HepG2 (cell line): ENCODE data around the gene KL. TPM values are rescaled to one million over a fixed set of nuclear protein-coding genes. Genes with fewer than 3 reads are reported as not detected.

Experiments used
- ATAC-seq: fragments of 200-7000 bp; cut with Tn5 transposase; 3 replicates; pipeline ENCODE4 v1.9.1; 2020; ENCODE audit warnings: mild to moderate bottlenecking, moderate library complexity
- BruUV-seq: library from RNA; stranded (reverse); fragments of 400-500 nt; replicated peaks from 2 replicates; lab custom pipeline; 2021; lab: Mats Ljungman, UMichigan
- CTCF ChIA-PET: fragments of 300-600 bp; formaldehyde crosslinking; extraction: SDS; loops from one replicate; lab custom pipeline; 2021; ENCODE audit warnings: low total read pairs, inconsistent platforms, low intra/inter-chr PET ratio; lab: Yijun Ruan, JAX
- POLR2A ChIA-PET: fragments of 350-600 bp; sonication (Branson Sonifier 250); formaldehyde crosslinking; loops from one replicate; lab custom pipeline; 2020; ENCODE audit warnings: antibody characterized with exemption, inconsistent platforms; lab: Yijun Ruan, JAX
- DNase-seq: peaks from one replicate; pipeline ENCODE4 v3.0.0-alpha.2; 2015; ENCODE audit warnings: low spot score
- FAIRE-seq: peaks from 3 replicates; lab custom pipeline; 2011; peaks lifted over from hg19 to GRCh38; lab: Jason Lieb, UNC
- H2AFZ ChIP-seq: one replicate; pipeline ENCODE4 v1.6.1; 2011; ENCODE audit warnings: low read length, inconsistent platforms
- H3K27ac ChIP-seq: fragments of 300-600 bp; 3 replicates; pipeline ENCODE4 v1.8.0; 2011; ENCODE audit warnings: mixed run types, mild to moderate bottlenecking, mixed read lengths, low read length, inconsistent platforms; ENCODE audit not compliant: insufficient read depth; ENCODE audit errors: extremely low read length
- H3K27me3 ChIP-seq, 2 experiments: fragments of 200-600 bp in 1 of 2; 2 replicates in 1 of 2; 3 replicates in 1 of 2; pipeline versions ENCODE4 v1.6.0 to v1.8.0; 2011; ENCODE audit warnings: low read length in 2 of 2, mild to moderate bottlenecking in 2 of 2, moderate library complexity in 2 of 2, inconsistent platforms in 1 of 2; ENCODE audit not compliant: insufficient read depth in 2 of 2, control insufficient read depth in 1 of 2
- H3K36me3 ChIP-seq, 2 experiments: fragments of 200-600 bp in 1 of 2; replicated peaks in 1 of 2; 2 replicates in 1 of 2; 3 replicates in 1 of 2; pipeline versions ENCODE4 v1.5.1 to v1.8.0; 2011; ENCODE audit warnings: low read length in 2 of 2, inconsistent platforms in 1 of 2; ENCODE audit not compliant: insufficient read depth in 2 of 2, control insufficient read depth in 1 of 2
- H3K4me1 ChIP-seq: 2 replicates; pipeline ENCODE4 v1.5.1; 2012; ENCODE audit warnings: low read length, inconsistent platforms; ENCODE audit not compliant: insufficient read depth
- H3K4me2 ChIP-seq: 2 replicates; pipeline ENCODE4 v1.6.0; 2011; ENCODE audit warnings: low read depth, low read length, inconsistent platforms
- H3K4me3 ChIP-seq, 3 experiments: fragments of 200-600 bp in 1 of 3; sonication (generic), shearing (Covaris generic) in 1 of 3; replicated peaks in 1 of 3; 2 replicates each; pipeline ENCODE4 v1.5.1; 2011 to 2016; ENCODE audit warnings: low read length in 3 of 3, inconsistent platforms in 2 of 3, low read depth in 2 of 3, mild to moderate bottlenecking in 2 of 3, control low read depth in 1 of 3, mixed read lengths in 1 of 3; ENCODE audit not compliant: insufficient read depth in 1 of 3
- H3K79me2 ChIP-seq: one replicate; pipeline ENCODE4 v1.6.1; 2011; ENCODE audit warnings: low read length, inconsistent platforms; ENCODE audit not compliant: insufficient read depth
- H3K9ac ChIP-seq: 2 replicates; pipeline ENCODE4 v1.6.0; 2011; ENCODE audit warnings: mild to moderate bottlenecking, low read depth, low read length, inconsistent platforms; ENCODE audit not compliant: insufficient read depth
- H3K9me3 ChIP-seq: 2 replicates; pipeline ENCODE4 v1.5.1; 2012; ENCODE audit warnings: mild to moderate bottlenecking, low read length
- H4K20me1 ChIP-seq: 2 replicates; pipeline ENCODE4 v1.6.0; 2011; ENCODE audit warnings: inconsistent platforms, mild to moderate bottlenecking, low read length, moderate library complexity; ENCODE audit not compliant: insufficient read depth
- ADNP ChIP-seq: sonication (generic); formaldehyde crosslinking; IDR thresholded peaks from 2 replicates; pipeline ENCODE4 v1.4.0; 2020; ENCODE audit warnings: missing genetic modification reagents
- CREM ChIP-seq, 2 experiments: sonication (generic) in 1 of 2; formaldehyde crosslinking in 1 of 2; IDR thresholded peaks; 2 replicates each; pipeline versions ENCODE4 v1.4.0 to v1.6.1; 2016 to 2020; ENCODE audit warnings: antibody characterized with exemption in 1 of 2, mild to moderate bottlenecking in 1 of 2, missing genetic modification reagents in 1 of 2
- ETV5 ChIP-seq: IDR thresholded peaks from 2 replicates; pipeline ENCODE4 v1.6.1; 2018; ENCODE audit warnings: missing biosample characterization, missing genetic modification reagents, inconsistent platforms, borderline replicate concordance
- SRF ChIP-seq: IDR thresholded peaks from 2 replicates; pipeline ENCODE4 v1.6.1; 2011; ENCODE audit warnings: mild to moderate bottlenecking, low read depth, low read length, moderate library complexity
- TRAFD1 ChIP-seq: sonication (generic); formaldehyde crosslinking; IDR thresholded peaks from 2 replicates; pipeline ENCODE4 v1.5.1; 2020; ENCODE audit warnings: missing genetic modification reagents, mild to moderate bottlenecking, borderline replicate concordance
- ZNF17 ChIP-seq: sonication (generic); formaldehyde crosslinking; IDR thresholded peaks from 2 replicates; pipeline ENCODE4 v1.5.0; 2020; ENCODE audit warnings: mild to moderate bottlenecking, missing genetic modification reagents
- ZNF605 ChIP-seq: sonication (generic); formaldehyde crosslinking; IDR thresholded peaks from 2 replicates; pipeline ENCODE4 v1.8.0; 2022; ENCODE audit warnings: mild to moderate bottlenecking, missing genetic modification reagents
- ZSCAN22 ChIP-seq: sonication (generic); formaldehyde crosslinking; IDR thresholded peaks from 2 replicates; pipeline ENCODE4 v1.4.0; 2020; ENCODE audit warnings: mild to moderate bottlenecking, missing genetic modification reagents
- ZSCAN29 ChIP-seq: sonication (generic); formaldehyde crosslinking; conservative IDR thresholded peaks from 2 replicates; pipeline ENCODE4 v1.4.0; 2020; ENCODE audit warnings: mild to moderate bottlenecking, missing genetic modification reagents
- WGBS: methylation state at CpG from one replicate; pipeline ENCODE4 v1.1.6; 2017; ENCODE audit warnings: low lambda C conversion rate; 5-methylcytosine and 5-hydroxymethylcytosine counted together
- in situ Hi-C: cut with HindIII; loops from 2 replicates; pipeline ENCODE4 v1.10.0; 2017; ENCODE audit warnings: low pct_unique_long_range_greater_than_20kb; ENCODE audit not compliant: extremely low pct_ligation_motif_present
- intact Hi-C: fragments of 100-400 bp; cut with micrococcal nuclease; formaldehyde crosslinking; loops from one replicate; pipeline ENCODE4 v1.10.0; 2022; ENCODE audit not compliant: unreplicated experiment
- polyA plus RNA-seq, 8 experiments: library from polyadenylated mRNA; depleted of rRNA in 3 of 8; stranded (reverse) in 7 of 8; unstranded in 1 of 8; fragments of >200 nt; fragmentation: Illumina TruSeq in 4 of 8; extraction: Trizol in 4 of 8; gene quantifications; 2 replicates each; pipeline versions ENCODE4 v1.2.1 to v1.2.3, GENCODE V29; 2011 to 2016; ENCODE audit warnings: low read depth in 4 of 8, missing spikeins in 1 of 8, mixed read lengths in 1 of 8; ENCODE audit not compliant: insufficient read depth in 1 of 8
- total RNA-seq, 5 experiments: library from RNA; depleted of rRNA; stranded (reverse); fragments of >200 nt; fragmentation: Illumina TruSeq; extraction: Trizol; gene quantifications; 2 replicates each; pipeline ENCODE4 v1.2.3, GENCODE V29; 2016; ENCODE audit warnings: low read depth in 1 of 5
- TF ChIP-seq, protein P1 (sequence below): sonication (generic); formaldehyde crosslinking; IDR thresholded peaks from 2 replicates; pipeline ENCODE4 v1.5.0; 2020; ENCODE audit warnings: mild to moderate bottlenecking, low read depth, missing genetic modification reagents, borderline replicate concordance
- TF ChIP-seq, protein P2 (sequence below): sonication (generic); formaldehyde crosslinking; IDR thresholded peaks from 2 replicates; pipeline ENCODE4 v1.4.0; 2020; ENCODE audit warnings: missing genetic modification reagents

KL gene
- total and polyA plus RNA-seq, 2 of the 13 experiments (the other 11 are each of a cell fraction or from before 2014, with no cell fraction given) = not detected

- ATAC-seq (no peak), FAIRE-seq (no peak), DNase-seq (no peak)
- H2AFZ ChIP-seq = no peak overlapping the region
- H3K9ac ChIP-seq = no peak overlapping the region
- peak overlapping the region; percentile 30 for H3K27ac ChIP-seq
- TF ChIP-seq CREM (IDR thresholded peaks at IDR 0.05) = no peak
- TF ChIP-seq CREM (CRISPR knock-in tag; IDR thresholded peaks at IDR 0.05) = no peak
- TF ChIP-seq, protein P1, sequence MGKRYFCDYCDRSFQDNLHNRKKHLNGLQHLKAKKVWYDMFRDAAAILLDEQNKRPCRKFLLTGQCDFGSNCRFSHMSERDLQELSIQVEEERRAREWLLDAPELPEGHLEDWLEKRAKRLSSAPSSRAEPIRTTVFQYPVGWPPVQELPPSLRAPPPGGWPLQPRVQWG (CRISPR knock-in tag) = no peak
- no peak for TF ChIP-seq ZSCAN29 (CRISPR knock-in tag)
- TF ChIP-seq ADNP (CRISPR knock-in tag) = no peak
- no peak for TF ChIP-seq ETV5
- TF ChIP-seq, protein P2, sequence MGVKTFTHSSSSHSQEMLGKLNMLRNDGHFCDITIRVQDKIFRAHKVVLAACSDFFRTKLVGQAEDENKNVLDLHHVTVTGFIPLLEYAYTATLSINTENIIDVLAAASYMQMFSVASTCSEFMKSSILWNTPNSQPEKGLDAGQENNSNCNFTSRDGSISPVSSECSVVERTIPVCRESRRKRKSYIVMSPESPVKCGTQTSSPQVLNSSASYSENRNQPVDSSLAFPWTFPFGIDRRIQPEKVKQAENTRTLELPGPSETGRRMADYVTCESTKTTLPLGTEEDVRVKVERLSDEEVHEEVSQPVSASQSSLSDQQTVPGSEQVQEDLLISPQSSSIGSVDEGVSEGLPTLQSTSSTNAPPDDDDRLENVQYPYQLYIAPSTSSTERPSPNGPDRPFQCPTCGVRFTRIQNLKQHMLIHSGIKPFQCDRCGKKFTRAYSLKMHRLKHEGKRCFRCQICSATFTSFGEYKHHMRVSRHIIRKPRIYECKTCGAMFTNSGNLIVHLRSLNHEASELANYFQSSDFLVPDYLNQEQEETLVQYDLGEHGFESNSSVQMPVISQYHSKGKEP (CRISPR knock-in tag) = no peak
- TF ChIP-seq SRF = no peak
- no peak for TF ChIP-seq ZNF605
- TF ChIP-seq ZSCAN22 (CRISPR knock-in tag) = no peak
- TF ChIP-seq ZNF17 (CRISPR knock-in tag) = no peak
- no peak for TF ChIP-seq TRAFD1 (CRISPR knock-in tag)
- no peak overlapping the region for H3K4me3 ChIP-seq
- 91% methylated on average over 2 of the region's 2 CpGs for WGBS
- ChIA-PET CTCF (no interaction called here), POLR2A (no interaction called here)
- no peaks in the 10 kb centered on the region for H4K20me1 ChIP-seq
- H3K79me2 ChIP-seq = no peaks in the 10 kb centered on the region
- in situ Hi-C loops = no loop called here
- no peaks in the 10 kb centered on the region for H3K27me3 ChIP-seq
- intact Hi-C loops = no loop called here
- H3K4me1 ChIP-seq = peaks cover 58% of the 10 kb centered on the region
- H3K4me2 ChIP-seq = no peak overlapping the region
- no peaks in the 10 kb centered on the region for H3K9me3 ChIP-seq
- H3K36me3 ChIP-seq = peaks cover 15 to 49% of the 10 kb centered on the region in 2 experiments
- no TSS peak for BruUV-seq
These were observed 99.1 kb downstream of the KL start for GRCh38 chr13:33115274-33115673.
